Vagina (tissue), 2 donors: ENCODE measurements around the gene PHRF1. TPM values are rescaled to one million over a fixed set of nuclear protein-coding genes. Genes with fewer than 3 reads are reported as not detected.

Experiments
- DNase-seq, 2 donors: peaks; one replicate each; pipeline ENCODE4 v3.0.0-alpha.2; 2017; ENCODE audit errors: extremely low spot score in 2 of 2
- H3K27ac ChIP-seq: fragments of 200-600 bp; sonication (generic); one replicate; pipeline ENCODE4 v1.5.1; 2019
- H3K27me3 ChIP-seq: fragments of 200-600 bp; sonication (generic); one replicate; pipeline ENCODE4 v1.5.1; 2019
- H3K36me3 ChIP-seq, 2 donors: fragments of 200-600 bp; sonication (generic); one replicate each; pipeline ENCODE4 v1.5.1; 2017 to 2019
- H3K4me1 ChIP-seq: fragments of 200-600 bp; sonication (generic); one replicate; pipeline ENCODE4 v1.5.1; 2019
- H3K4me3 ChIP-seq, 2 donors: fragments of 200-600 bp; sonication (generic); 1 replicate in 1 of 2; 2 replicates in 1 of 2; pipeline ENCODE4 v1.5.1; 2016 to 2019
- H3K9me3 ChIP-seq: fragments of 200-600 bp; sonication (generic); one replicate; pipeline ENCODE4 v1.5.1; 2019
- POLR2A ChIP-seq, 2 donors: fragments of 450-650 bp; IDR thresholded peaks; one replicate each; pipeline ENCODE4 v1.6.1; 2017; ENCODE audit warnings: antibody characterized with exemption in 2 of 2, mild to moderate bottlenecking in 2 of 2, moderate library complexity in 2 of 2
- POLR2AphosphoS5 ChIP-seq, 2 donors: sonication (generic); formaldehyde crosslinking; IDR thresholded peaks; one replicate each; pipeline ENCODE4 v1.9.0; 2017; ENCODE audit warnings: antibody characterized with exemption in 2 of 2, mild to moderate bottlenecking in 2 of 2, low read depth in 1 of 2; ENCODE audit not compliant: insufficient read depth in 1 of 2
- intact Hi-C: fragments of 100-400 bp; cut with DNase I; formaldehyde crosslinking; loops from one replicate; pipeline ENCODE4 v1.15.1; 2023
- total RNA-seq: library from RNA; depleted of rRNA; stranded (reverse); fragments of >200 nt; gene quantifications from one replicate; pipeline ENCODE4 v1.2.3, GENCODE V29; 2016
- TF ChIP-seq, protein P1 (sequence below), 3 experiments: fragments of 450-650 bp in 2 of 3; fragments of 200-600 bp in 1 of 3; sonication (generic) in 1 of 3; IDR thresholded peaks; one replicate each; pipeline ENCODE4 v1.5.1; 2017 to 2019; ENCODE audit warnings: antibody characterized with exemption in 3 of 3, mild to moderate bottlenecking in 2 of 3, moderate library complexity in 2 of 3

Gene PHRF1
- total RNA-seq, 1 donor from 2014 or later, result 26.0 TPM

DNA sequence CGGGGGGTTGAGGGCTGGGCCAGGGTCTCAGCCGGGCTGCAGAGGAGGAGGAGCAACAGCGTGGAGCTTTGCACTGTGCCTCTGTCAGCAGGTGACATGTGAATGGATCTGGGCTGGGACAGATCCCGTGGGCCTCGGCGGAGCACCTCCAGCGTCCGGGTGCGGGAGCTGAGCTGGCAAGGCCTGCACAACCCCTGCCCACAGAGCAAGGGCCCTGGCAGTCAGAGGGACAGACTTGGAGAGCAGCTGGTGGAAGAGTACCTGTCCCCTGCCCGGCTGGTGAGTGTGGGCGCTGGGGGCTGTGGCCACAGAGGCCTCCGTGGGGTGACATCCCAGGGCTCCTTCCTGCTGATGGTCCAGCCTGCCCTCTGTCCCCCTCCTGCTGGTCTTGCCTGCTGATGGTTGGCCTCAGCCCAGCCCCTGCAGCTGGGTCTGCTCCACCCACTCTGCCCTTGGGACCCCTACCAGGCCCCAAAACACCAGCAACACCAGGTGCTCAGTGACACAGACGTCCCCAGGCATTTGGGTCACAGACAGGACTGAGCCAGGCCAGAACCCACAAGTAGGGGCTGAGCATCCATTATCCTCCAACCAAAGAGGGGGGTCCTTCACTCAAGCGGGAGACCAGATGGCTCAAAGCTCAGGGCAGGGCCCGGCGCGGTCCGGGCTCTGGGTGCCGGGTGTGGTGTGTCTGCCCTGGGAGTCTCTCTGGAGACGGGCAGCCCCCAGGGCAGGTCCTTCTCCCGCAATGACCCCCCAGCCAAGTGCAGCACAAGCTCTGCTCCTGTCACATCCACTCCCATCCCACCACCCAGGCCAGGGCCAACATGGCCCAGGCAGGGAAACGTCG, 35.5 kb upstream of the PHRF1 start:
- Histone ChIP-seq H3K27me3 (no peaks in the 10 kb centered on the region), H3K9me3 (no peaks in the 10 kb centered on the region)
- intact Hi-C loops, result no loop called here

DNA sequence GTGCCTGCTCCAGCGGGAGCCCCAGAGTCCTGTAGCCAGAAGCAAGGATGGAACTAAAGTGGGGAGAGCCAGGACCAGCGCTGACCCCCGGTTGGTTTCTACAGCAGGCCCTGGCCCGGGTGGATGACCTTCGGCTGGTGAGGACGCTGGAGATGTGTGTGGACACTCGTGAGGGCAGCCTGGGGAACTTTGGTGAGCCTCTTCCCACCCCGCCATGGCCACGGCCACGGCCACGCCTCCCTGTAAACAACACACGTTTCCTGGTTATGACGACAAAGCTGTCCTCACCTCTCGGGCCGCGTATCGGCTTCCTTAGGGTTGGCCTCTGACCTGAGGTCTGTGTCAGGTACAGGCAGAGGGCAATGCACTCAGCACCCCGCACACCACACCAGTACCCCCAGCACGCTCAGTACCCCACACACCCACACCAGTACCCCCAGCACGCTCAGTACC, 34.8 kb upstream of the PHRF1 start:
- Histone ChIP-seq H3K27ac (no peak overlapping the region), H3K4me1 (peaks cover 16% of the 10 kb centered on the region), H3K9me3 (no peaks in the 10 kb centered on the region), H3K27me3 (no peaks in the 10 kb centered on the region), H3K4me3 (no peak overlapping the region), H3K36me3 (no peaks in the 10 kb centered on the region)
- TF ChIP-seq POLR2AphosphoS5 (IDR thresholded peaks at IDR 0.05; ENCODE audit: insufficient read depth in 1 of 2, low read depth in 1 of 2), result no peak
- no peak for TF ChIP-seq POLR2A (IDR thresholded peaks at IDR 0.05)
- TF ChIP-seq, protein P1, sequence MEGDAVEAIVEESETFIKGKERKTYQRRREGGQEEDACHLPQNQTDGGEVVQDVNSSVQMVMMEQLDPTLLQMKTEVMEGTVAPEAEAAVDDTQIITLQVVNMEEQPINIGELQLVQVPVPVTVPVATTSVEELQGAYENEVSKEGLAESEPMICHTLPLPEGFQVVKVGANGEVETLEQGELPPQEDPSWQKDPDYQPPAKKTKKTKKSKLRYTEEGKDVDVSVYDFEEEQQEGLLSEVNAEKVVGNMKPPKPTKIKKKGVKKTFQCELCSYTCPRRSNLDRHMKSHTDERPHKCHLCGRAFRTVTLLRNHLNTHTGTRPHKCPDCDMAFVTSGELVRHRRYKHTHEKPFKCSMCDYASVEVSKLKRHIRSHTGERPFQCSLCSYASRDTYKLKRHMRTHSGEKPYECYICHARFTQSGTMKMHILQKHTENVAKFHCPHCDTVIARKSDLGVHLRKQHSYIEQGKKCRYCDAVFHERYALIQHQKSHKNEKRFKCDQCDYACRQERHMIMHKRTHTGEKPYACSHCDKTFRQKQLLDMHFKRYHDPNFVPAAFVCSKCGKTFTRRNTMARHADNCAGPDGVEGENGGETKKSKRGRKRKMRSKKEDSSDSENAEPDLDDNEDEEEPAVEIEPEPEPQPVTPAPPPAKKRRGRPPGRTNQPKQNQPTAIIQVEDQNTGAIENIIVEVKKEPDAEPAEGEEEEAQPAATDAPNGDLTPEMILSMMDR (IDR thresholded peaks at IDR 0.05), result no peak
- DNase-seq, result no peak
- intact Hi-C loops, result no loop called here

More for the DNA sequence above, 35.5 kb upstream of the PHRF1 start:
- H3K4me3 ChIP-seq, result no peak overlapping the region
- TF ChIP-seq POLR2A (IDR thresholded peaks at IDR 0.05), result no peak
- TF ChIP-seq POLR2AphosphoS5 (IDR thresholded peaks at IDR 0.05; ENCODE audit: insufficient read depth in 1 of 2, low read depth in 1 of 2), result no peak
- TF ChIP-seq, protein P1 (IDR thresholded peaks at IDR 0.05), result no peak
- DNase-seq, result no peak
- peaks cover 22% of the 10 kb centered on the region for H3K4me1 ChIP-seq
- H3K36me3 ChIP-seq, result no peaks in the 10 kb centered on the region
- no peak overlapping the region for H3K27ac ChIP-seq

DNA sequence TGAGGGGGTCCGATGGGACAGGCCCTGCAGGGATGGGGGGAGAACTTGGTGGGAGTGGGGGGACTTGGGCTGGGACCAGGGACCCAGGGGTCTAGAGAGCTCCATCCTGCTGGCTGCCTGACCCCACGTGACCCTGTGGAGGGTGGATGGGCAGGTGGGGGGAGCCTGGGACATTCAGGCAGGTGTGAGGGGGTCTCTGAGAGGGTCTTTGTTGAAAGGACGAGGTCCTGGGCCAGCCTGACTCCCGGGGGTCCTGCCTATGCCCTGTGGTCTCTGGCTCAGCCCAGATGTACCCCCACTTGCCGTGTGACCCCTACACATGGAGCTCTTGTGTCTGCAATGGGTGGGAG, 31.5 kb upstream of the PHRF1 start:
- Histone ChIP-seq H3K36me3 (no peaks in the 10 kb centered on the region), H3K4me1 (no peaks in the 10 kb centered on the region), H3K4me3 (no peak overlapping the region), H3K27ac (no peak overlapping the region), H3K27me3 (no peaks in the 10 kb centered on the region), H3K9me3 (no peaks in the 10 kb centered on the region)
- DNase-seq, result no peak
- TF ChIP-seq POLR2AphosphoS5 (IDR thresholded peaks at IDR 0.05; ENCODE audit: insufficient read depth in 1 of 2, low read depth in 1 of 2), result no peak
- TF ChIP-seq POLR2A (IDR thresholded peaks at IDR 0.05), result no peak
- TF ChIP-seq, protein P1 (IDR thresholded peaks at IDR 0.05), result no peak
- intact Hi-C loops, result no loop called here

DNA sequence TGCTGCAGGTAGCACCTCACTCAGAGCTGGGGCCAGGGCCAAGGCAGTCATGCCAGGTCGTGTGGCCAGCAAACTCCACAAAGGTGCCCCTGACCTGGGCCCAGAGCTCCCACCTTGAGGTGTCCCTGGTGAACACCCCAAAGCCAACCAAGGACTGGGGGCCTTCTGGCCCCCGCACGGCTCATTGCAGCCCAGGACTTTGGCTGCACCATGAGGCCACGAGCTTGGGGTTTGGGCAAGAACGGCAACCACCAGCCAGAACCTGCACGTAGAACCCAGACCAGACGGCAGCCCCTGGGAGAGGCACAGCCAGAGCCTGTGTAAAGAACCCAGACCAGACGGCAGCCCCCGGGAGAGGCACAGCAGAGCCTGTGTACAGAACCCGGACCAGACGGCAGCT, 31.1 kb upstream of the PHRF1 start:
- no peak overlapping the region for H3K27ac ChIP-seq
- no peaks in the 10 kb centered on the region for H3K9me3 ChIP-seq
- intact Hi-C loops, result no loop called here
- no peaks in the 10 kb centered on the region for H3K36me3 ChIP-seq
- TF ChIP-seq, protein P1 (IDR thresholded peaks at IDR 0.05), result no peak
- TF ChIP-seq POLR2A (IDR thresholded peaks at IDR 0.05), result no peak
- no peaks in the 10 kb centered on the region for H3K27me3 ChIP-seq
- H3K4me1 ChIP-seq, result no peaks in the 10 kb centered on the region
- no peak overlapping the region for H3K4me3 ChIP-seq
- no peak for DNase-seq
